Natural killer cell (primary cell): ENCODE data around the gene SRI. TPM values are rescaled to one million over a fixed set of nuclear protein-coding genes. Genes with fewer than 3 reads are reported as not detected.

ENCODE experiments used
- ATAC-seq, 3 donors: fragments of 150-1000 bp in 2 of 3; fragments of 200-7000 bp in 1 of 3; cut with Tn5 transposase; 1 replicate in 1 of 3; 2 replicates in 2 of 3; pipeline ENCODE4 v1.10.0; 2021; ENCODE audit warnings: mild to moderate bottlenecking in 2 of 3, moderate library complexity in 2 of 3
- DNase-seq, 2 donors: peaks; one replicate each; pipeline versions ENCODE4 v3.0.0 to v3.0.0-alpha.2; 2013 to 2021; ENCODE audit warnings: mixed read lengths in 1 of 2
- H3K27ac ChIP-seq: one replicate; pipeline ENCODE4 v1.5.1; 2013; ENCODE audit warnings: mild to moderate bottlenecking, low read length
- H3K27me3 ChIP-seq: one replicate; pipeline ENCODE4 v1.6.1; 2013; ENCODE audit warnings: low read length; ENCODE audit not compliant: control insufficient read depth, insufficient read depth
- H3K36me3 ChIP-seq: one replicate; pipeline ENCODE4 v1.6.1; 2013; ENCODE audit warnings: low read length; ENCODE audit not compliant: control insufficient read depth, insufficient read depth
- H3K4me1 ChIP-seq: one replicate; pipeline ENCODE4 v1.6.1; 2013; ENCODE audit warnings: low read length; ENCODE audit not compliant: control insufficient read depth, insufficient read depth
- H3K4me3 ChIP-seq: one replicate; pipeline ENCODE4 v1.5.1; 2013; ENCODE audit warnings: low read length
- H3K9me3 ChIP-seq: one replicate; pipeline ENCODE4 v1.6.1; 2013; ENCODE audit warnings: low read length; ENCODE audit not compliant: control insufficient read depth, insufficient read depth
- H3K27ac Mint-ChIP-seq, 2 donors: one replicate each; pipeline ENCODE4 v1.8.0; 2022; ENCODE audit warnings: mild to moderate bottlenecking in 2 of 2, mixed read lengths in 2 of 2, moderate library complexity in 1 of 2
- H3K27me3 Mint-ChIP-seq, 2 donors: one replicate each; pipeline ENCODE4 v1.8.0; 2022; ENCODE audit warnings: low read depth in 2 of 2, mixed read lengths in 2 of 2
- H3K36me3 Mint-ChIP-seq: one replicate; pipeline ENCODE4 v1.8.0; 2022; ENCODE audit warnings: mixed read lengths
- H3K4me1 Mint-ChIP-seq, 2 donors: one replicate each; pipeline ENCODE4 v1.8.0; 2022; ENCODE audit warnings: mixed read lengths in 2 of 2
- H3K4me3 Mint-ChIP-seq: one replicate; pipeline ENCODE4 v1.8.0; 2022; ENCODE audit warnings: mild to moderate bottlenecking, moderate library complexity, mixed read lengths
- H3K9me3 Mint-ChIP-seq, 2 donors: one replicate each; pipeline ENCODE4 v1.8.0; 2022; ENCODE audit warnings: mixed read lengths in 2 of 2
- CTCF ChIP-seq: fragments of 200-600 bp; IDR thresholded peaks from one replicate; pipeline ENCODE4 v1.8.0; 2022; ENCODE audit warnings: antibody characterized with exemption
- WGBS: methylation state at CpG from one replicate; pipeline ENCODE4 v1.1.7; 2013; ENCODE audit warnings: missing lambda C conversion rate; ENCODE audit not compliant: insufficient coverage; 5-methylcytosine and 5-hydroxymethylcytosine counted together
- intact Hi-C: fragments of 100-400 bp; cut with micrococcal nuclease; formaldehyde crosslinking; loops from one replicate; pipeline ENCODE4 v1.14.2; 2022
- total RNA-seq, 4 donors: library from RNA; stranded (reverse); fragments of 120-200 nt in 1 of 4; gene quantifications; one replicate each; pipeline versions ENCODE4 v1.2.3 to v1.2.4, GENCODE V29; 2013 to 2022

The SRI gene
- total RNA-seq, 3 donors from 2014 or later (not counting 1 experiment from before 2014, with no cell fraction given): 67.9 to 75.0 (median 68.6) TPM

- WGBS: 82% methylated on average over 2 of the region's 2 CpGs
- no peak overlapping the region for H3K27ac ChIP-seq
Observed at GRCh38 chr7:88254721-88255424, 35.0 kb upstream of the SRI start.

GRCh38 chr7:88253640-88254039, 33.8 kb upstream of the SRI start:
- H3K4me3 ChIP-seq: no peak overlapping the region
- no peaks in the 10 kb centered on the region for H3K4me1 ChIP-seq
- intact Hi-C loops: no loop called here
- no peak overlapping the region for H3K27ac ChIP-seq
- Mint-ChIP-seq H3K27me3 (peaks cover 8 to 11% of the 10 kb centered on the region in 2 donors), H3K36me3 (peaks cover 13% of the 10 kb centered on the region), H3K4me1 (no peaks in the 10 kb centered on the region), H3K4me3 (no peak overlapping the region), H3K27ac (no peak overlapping the region), H3K9me3 (peaks cover 6 to 12% of the 10 kb centered on the region in 2 donors)
- TF ChIP-seq CTCF: no peak
- peaks cover 7% of the 10 kb centered on the region for H3K9me3 ChIP-seq
- no peak for DNase-seq
- H3K27me3 ChIP-seq: no peaks in the 10 kb centered on the region
- no peak for ATAC-seq
- H3K36me3 ChIP-seq: no peaks in the 10 kb centered on the region

More at GRCh38 chr7:88254721-88255424, 35.0 kb upstream of the SRI start:
- Mint-ChIP-seq H3K27me3 (peaks cover 0 to 11% of the 10 kb centered on the region in 2 donors), H3K27ac (no peak overlapping the region), H3K4me1 (no peaks in the 10 kb centered on the region), H3K36me3 (peaks cover 13% of the 10 kb centered on the region), H3K4me3 (no peak overlapping the region), H3K9me3 (peaks cover 6 to 12% of the 10 kb centered on the region in 2 donors)
- Histone ChIP-seq H3K4me1 (no peaks in the 10 kb centered on the region), H3K4me3 (no peak overlapping the region), H3K9me3 (peaks cover 7% of the 10 kb centered on the region), H3K36me3 (no peaks in the 10 kb centered on the region), H3K27me3 (no peaks in the 10 kb centered on the region)
- DNase-seq: no peak
- no peak for TF ChIP-seq CTCF
- ATAC-seq: no peak
- intact Hi-C loops: no loop called here

GRCh38 chr7:88244258-88244657, 24.4 kb upstream of the SRI start:
- no peaks in the 10 kb centered on the region for H3K36me3 Mint-ChIP-seq
- no peaks in the 10 kb centered on the region for H3K36me3 ChIP-seq
- H3K27ac Mint-ChIP-seq: no peak overlapping the region
- H3K4me3 ChIP-seq: no peak overlapping the region
- intact Hi-C loops: loop anchor here (10.0 kb wide), 1 partner anchor 1381 kb away; no protein-coding TSS in a partner anchor
- H3K9me3 Mint-ChIP-seq: no peaks in the 10 kb centered on the region
- no CpG with 5 or more reads among the region's 1 CpG for WGBS
- no peaks in the 10 kb centered on the region for H3K27me3 ChIP-seq
- no peaks in the 10 kb centered on the region for H3K4me1 ChIP-seq
- ATAC-seq (no peak), DNase-seq (no peak)
- H3K4me3 Mint-ChIP-seq: no peak overlapping the region
- H3K27me3 Mint-ChIP-seq: peaks cover 18 to 47% of the 10 kb centered on the region in 2 donors
- no peaks in the 10 kb centered on the region for H3K4me1 Mint-ChIP-seq
- TF ChIP-seq CTCF: no peak
- no peak overlapping the region for H3K27ac ChIP-seq
- no peaks in the 10 kb centered on the region for H3K9me3 ChIP-seq
